ENCODE data around the gene MTHFD2. TPM values are rescaled to one million over a fixed set of nuclear protein-coding genes. Genes with fewer than 3 reads are reported as not detected.

Gene MTHFD2
- total and polyA plus RNA-seq, 11 donors: 12.9 to 40.5 (median 17.5) TPM

DNA sequence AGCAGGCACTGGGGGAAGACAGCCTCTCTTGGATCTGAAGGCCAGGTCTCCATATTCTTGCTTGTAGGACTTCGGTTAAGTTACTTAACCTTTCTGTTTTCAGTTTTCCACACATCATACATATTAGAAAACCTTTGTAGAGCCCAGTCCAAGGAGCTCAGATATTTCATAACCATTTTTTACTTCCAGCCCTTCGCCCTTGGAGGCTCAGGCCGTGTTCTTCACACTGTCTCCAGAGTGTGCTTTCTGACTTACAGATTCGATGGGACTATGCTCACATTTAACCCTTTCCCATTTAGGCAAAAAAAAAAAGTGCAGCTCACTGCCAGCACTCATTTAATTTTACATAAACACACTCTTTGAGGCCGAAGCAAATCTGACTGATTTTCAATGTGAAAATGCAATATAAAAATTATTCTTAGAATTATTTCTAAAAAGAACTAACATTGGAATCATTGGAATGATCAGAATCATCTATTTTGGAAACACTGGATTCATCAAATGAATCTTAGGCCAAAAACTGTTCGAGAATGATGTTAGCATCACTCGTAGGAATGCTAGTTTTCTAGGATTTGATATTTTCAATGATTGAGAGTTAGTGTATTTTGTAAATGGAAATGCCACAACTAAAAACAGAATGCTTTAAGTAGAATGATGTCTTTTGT, 55.0 kb downstream of the MTHFD2 start:
- TF ChIP-seq, protein P1, sequence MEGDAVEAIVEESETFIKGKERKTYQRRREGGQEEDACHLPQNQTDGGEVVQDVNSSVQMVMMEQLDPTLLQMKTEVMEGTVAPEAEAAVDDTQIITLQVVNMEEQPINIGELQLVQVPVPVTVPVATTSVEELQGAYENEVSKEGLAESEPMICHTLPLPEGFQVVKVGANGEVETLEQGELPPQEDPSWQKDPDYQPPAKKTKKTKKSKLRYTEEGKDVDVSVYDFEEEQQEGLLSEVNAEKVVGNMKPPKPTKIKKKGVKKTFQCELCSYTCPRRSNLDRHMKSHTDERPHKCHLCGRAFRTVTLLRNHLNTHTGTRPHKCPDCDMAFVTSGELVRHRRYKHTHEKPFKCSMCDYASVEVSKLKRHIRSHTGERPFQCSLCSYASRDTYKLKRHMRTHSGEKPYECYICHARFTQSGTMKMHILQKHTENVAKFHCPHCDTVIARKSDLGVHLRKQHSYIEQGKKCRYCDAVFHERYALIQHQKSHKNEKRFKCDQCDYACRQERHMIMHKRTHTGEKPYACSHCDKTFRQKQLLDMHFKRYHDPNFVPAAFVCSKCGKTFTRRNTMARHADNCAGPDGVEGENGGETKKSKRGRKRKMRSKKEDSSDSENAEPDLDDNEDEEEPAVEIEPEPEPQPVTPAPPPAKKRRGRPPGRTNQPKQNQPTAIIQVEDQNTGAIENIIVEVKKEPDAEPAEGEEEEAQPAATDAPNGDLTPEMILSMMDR (IDR thresholded peaks at IDR 0.05): no peak
- TF ChIP-seq POLR2A (IDR thresholded peaks at IDR 0.05): no peak
- ATAC-seq: no peak
- no peaks in the 10 kb centered on the region for H3K36me3 ChIP-seq
- WGBS, 4 donors: 59 to 70% (median 69%) methylated on average over 7 of the region's 7 CpGs
- DNase-seq: no peak
- H3K27ac ChIP-seq: peak overlapping the region in 1 of 12 donors; percentile 52
- H3K9me3 ChIP-seq: no peaks in the 10 kb centered on the region
- intact Hi-C loops (cut with DNase I): loop anchor here in 5 of 10 donors (5.0 to 10.0 kb wide), 6 partner anchors 79 to 429 kb away; partner anchors contain the start of gene STAMBP (in 2 of the 5)
- H3K27me3 ChIP-seq: no peaks in the 10 kb centered on the region
- H3K4me3 ChIP-seq: no peak overlapping the region
- peaks cover 0 to 13% (median 2%) of the 10 kb centered on the region in 12 donors for H3K4me1 ChIP-seq

GRCh38 chr2:74253971-74254310, 55.5 kb downstream of the MTHFD2 start:
- Histone ChIP-seq H3K27ac (peak overlapping the region in 6 of 12 donors; percentile 6 to 52 (median 40)), H3K4me3 (no peak overlapping the region), H3K9me3 (no peaks in the 10 kb centered on the region), H3K4me1 (peaks cover 0 to 13% (median 2%) of the 10 kb centered on the region in 12 donors), H3K27me3 (no peaks in the 10 kb centered on the region), H3K36me3 (no peaks in the 10 kb centered on the region)
- intact Hi-C loops (cut with DNase I): loop anchor here in 5 of 10 donors (5.0 to 10.0 kb wide), 6 partner anchors 78 to 429 kb away; partner anchors contain the start of gene STAMBP (in 2 of the 5)
- peak; percentile 82 to 96 (median 92) for ATAC-seq
- no peak for TF ChIP-seq POLR2A (IDR thresholded peaks at IDR 0.05)
- TF ChIP-seq, protein P1 (IDR thresholded peaks at IDR 0.05): no peak
- peak in 2 of 5 donors; percentile 44 to 47 for DNase-seq
- WGBS, 4 donors: 40 to 54% (median 48%) methylated on average over 4 of the region's 4 CpGs

GRCh38 chr2:74255660-74256213, 57.3 kb downstream of the MTHFD2 start:
- ATAC-seq (no peak), DNase-seq (no peak)
- Histone ChIP-seq H3K27ac (no peak overlapping the region), H3K36me3 (no peaks in the 10 kb centered on the region), H3K27me3 (no peaks in the 10 kb centered on the region), H3K9me3 (no peaks in the 10 kb centered on the region), H3K4me3 (no peak overlapping the region), H3K4me1 (peaks cover 0 to 13% (median 2%) of the 10 kb centered on the region in 12 donors)
- WGBS, 4 donors: 85 to 88% (median 86%) methylated on average over 18 of the region's 18 CpGs
- intact Hi-C loops (cut with DNase I): loop anchor here in 5 of 10 donors (5.0 to 10.0 kb wide), 4 partner anchors 77 to 431 kb away; partner anchors contain the start of gene STAMBP (in 2 of the 5)
- TF ChIP-seq, protein P1 (IDR thresholded peaks at IDR 0.05): no peak
- no peak for TF ChIP-seq POLR2A (IDR thresholded peaks at IDR 0.05)

- H3K4me1 ChIP-seq: peaks cover 0 to 6% (median 0%) of the 10 kb centered on the region in 12 donors
- no peak overlapping the region for H3K4me3 ChIP-seq
- TF ChIP-seq, protein P1 (IDR thresholded peaks at IDR 0.05): no peak
- TF ChIP-seq POLR2A (IDR thresholded peaks at IDR 0.05): no peak
- 79 to 92% (median 90%) methylated on average over 3 of the region's 3 CpGs for WGBS, 4 donors
- no peak for ATAC-seq
- intact Hi-C loops (cut with DNase I): loop anchor here in 5 of 10 donors (5.0 to 10.0 kb wide), 4 partner anchors 73 to 434 kb away; partner anchors contain the start of gene STAMBP (in 2 of the 5)
- no peak overlapping the region for H3K27ac ChIP-seq
- H3K9me3 ChIP-seq: no peaks in the 10 kb centered on the region
- no peaks in the 10 kb centered on the region for H3K36me3 ChIP-seq
- no peak for DNase-seq
- no peaks in the 10 kb centered on the region for H3K27me3 ChIP-seq
Measured at GRCh38 chr2:74259191-74259590, 60.8 kb downstream of the MTHFD2 start.

Measured in heart left ventricle (tissue), 16 donors.